ENCODE measurements around the gene ZNF598. TPM values are rescaled to one million over a fixed set of nuclear protein-coding genes. Genes with fewer than 3 reads are reported as not detected.

Gene ZNF598
- total and polyA plus RNA-seq, 2 of the 13 experiments (the other 11 are each of a cell fraction or from before 2014, with no cell fraction given) = 13.5 to 14.2 TPM

- no peak for FAIRE-seq
- BruUV-seq (replicated peaks) = no TSS peak
Measured at GRCh38 chr16:2031081-2031577, 21.5 kb upstream of the ZNF598 start.

More at GRCh38 chr16:2031081-2031577, 21.5 kb upstream of the ZNF598 start:
- ATAC-seq (no peak), DNase-seq (ENCODE audit: low spot score) (no peak)
- in situ Hi-C loops (cut with HindIII; ENCODE audit: extremely low pct_ligation_motif_present, low pct_unique_long_range_greater_than_20kb) = no loop called here
- intact Hi-C loops (cut with micrococcal nuclease; ENCODE audit: unreplicated experiment) = no loop called here
- no peak overlapping the region for H3K4me2 ChIP-seq (ENCODE audit: low read depth, low read length)
- CTCF ChIA-PET (ENCODE audit: low intra/inter-chr PET ratio, low total read pairs) = no interaction called here
- peaks cover 3% of the 10 kb centered on the region for H3K79me2 ChIP-seq (ENCODE audit: insufficient read depth, low read length)
- H2AFZ ChIP-seq (ENCODE audit: low read length) = no peak overlapping the region
- peaks cover 0 to 2% of the 10 kb centered on the region in 2 experiments; a peak in 1 of 5 replicates for H3K27me3 ChIP-seq (ENCODE audit: control insufficient read depth in 1 of 2, insufficient read depth in 2 of 2, low read length in 2 of 2)
- H3K4me1 ChIP-seq (ENCODE audit: insufficient read depth, low read length) = peaks cover 75% of the 10 kb centered on the region
- H3K36me3 ChIP-seq (replicated peaks in 1 of 2; ENCODE audit: control insufficient read depth in 1 of 2, insufficient read depth in 2 of 2, low read length in 2 of 2) = no peaks in the 10 kb centered on the region; a peak in 1 of 5 replicates
- H3K9me3 ChIP-seq (ENCODE audit: low read length) = no peaks in the 10 kb centered on the region
- no peak overlapping the region for H3K27ac ChIP-seq (ENCODE audit: extremely low read length, insufficient read depth, low read length)
- POLR2A ChIA-PET = interaction anchor here (1.7 kb wide), 1 partner anchor 124 kb away, joined by 4 read pairs; the partner anchor contains the start of gene TRAF7
- TF ChIP-seq SRF (IDR thresholded peaks at IDR 0.05; ENCODE audit: low read depth, low read length) (no peak), AGO2 (optimal IDR thresholded peaks at IDR 0.05; ENCODE audit: low read depth, low read length) (peak; percentile 32), SIN3B (IDR thresholded peaks at IDR 0.05; ENCODE audit: low read length) (no peak), POLR2G (IDR thresholded peaks at IDR 0.05; ENCODE audit: low read depth, low read length) (no peak)
- TF ChIP-seq, protein P1, sequence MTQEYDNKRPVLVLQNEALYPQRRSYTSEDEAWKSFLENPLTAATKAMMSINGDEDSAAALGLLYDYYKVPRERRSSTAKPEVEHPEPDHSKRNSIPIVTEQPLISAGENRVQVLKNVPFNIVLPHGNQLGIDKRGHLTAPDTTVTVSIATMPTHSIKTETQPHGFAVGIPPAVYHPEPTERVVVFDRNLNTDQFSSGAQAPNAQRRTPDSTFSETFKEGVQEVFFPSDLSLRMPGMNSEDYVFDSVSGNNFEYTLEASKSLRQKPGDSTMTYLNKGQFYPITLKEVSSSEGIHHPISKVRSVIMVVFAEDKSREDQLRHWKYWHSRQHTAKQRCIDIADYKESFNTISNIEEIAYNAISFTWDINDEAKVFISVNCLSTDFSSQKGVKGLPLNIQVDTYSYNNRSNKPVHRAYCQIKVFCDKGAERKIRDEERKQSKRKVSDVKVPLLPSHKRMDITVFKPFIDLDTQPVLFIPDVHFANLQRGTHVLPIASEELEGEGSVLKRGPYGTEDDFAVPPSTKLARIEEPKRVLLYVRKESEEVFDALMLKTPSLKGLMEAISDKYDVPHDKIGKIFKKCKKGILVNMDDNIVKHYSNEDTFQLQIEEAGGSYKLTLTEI (CRISPR knock-in tag; conservative IDR thresholded peaks at IDR 0.05) = no peak
- TF ChIP-seq, protein P2, sequence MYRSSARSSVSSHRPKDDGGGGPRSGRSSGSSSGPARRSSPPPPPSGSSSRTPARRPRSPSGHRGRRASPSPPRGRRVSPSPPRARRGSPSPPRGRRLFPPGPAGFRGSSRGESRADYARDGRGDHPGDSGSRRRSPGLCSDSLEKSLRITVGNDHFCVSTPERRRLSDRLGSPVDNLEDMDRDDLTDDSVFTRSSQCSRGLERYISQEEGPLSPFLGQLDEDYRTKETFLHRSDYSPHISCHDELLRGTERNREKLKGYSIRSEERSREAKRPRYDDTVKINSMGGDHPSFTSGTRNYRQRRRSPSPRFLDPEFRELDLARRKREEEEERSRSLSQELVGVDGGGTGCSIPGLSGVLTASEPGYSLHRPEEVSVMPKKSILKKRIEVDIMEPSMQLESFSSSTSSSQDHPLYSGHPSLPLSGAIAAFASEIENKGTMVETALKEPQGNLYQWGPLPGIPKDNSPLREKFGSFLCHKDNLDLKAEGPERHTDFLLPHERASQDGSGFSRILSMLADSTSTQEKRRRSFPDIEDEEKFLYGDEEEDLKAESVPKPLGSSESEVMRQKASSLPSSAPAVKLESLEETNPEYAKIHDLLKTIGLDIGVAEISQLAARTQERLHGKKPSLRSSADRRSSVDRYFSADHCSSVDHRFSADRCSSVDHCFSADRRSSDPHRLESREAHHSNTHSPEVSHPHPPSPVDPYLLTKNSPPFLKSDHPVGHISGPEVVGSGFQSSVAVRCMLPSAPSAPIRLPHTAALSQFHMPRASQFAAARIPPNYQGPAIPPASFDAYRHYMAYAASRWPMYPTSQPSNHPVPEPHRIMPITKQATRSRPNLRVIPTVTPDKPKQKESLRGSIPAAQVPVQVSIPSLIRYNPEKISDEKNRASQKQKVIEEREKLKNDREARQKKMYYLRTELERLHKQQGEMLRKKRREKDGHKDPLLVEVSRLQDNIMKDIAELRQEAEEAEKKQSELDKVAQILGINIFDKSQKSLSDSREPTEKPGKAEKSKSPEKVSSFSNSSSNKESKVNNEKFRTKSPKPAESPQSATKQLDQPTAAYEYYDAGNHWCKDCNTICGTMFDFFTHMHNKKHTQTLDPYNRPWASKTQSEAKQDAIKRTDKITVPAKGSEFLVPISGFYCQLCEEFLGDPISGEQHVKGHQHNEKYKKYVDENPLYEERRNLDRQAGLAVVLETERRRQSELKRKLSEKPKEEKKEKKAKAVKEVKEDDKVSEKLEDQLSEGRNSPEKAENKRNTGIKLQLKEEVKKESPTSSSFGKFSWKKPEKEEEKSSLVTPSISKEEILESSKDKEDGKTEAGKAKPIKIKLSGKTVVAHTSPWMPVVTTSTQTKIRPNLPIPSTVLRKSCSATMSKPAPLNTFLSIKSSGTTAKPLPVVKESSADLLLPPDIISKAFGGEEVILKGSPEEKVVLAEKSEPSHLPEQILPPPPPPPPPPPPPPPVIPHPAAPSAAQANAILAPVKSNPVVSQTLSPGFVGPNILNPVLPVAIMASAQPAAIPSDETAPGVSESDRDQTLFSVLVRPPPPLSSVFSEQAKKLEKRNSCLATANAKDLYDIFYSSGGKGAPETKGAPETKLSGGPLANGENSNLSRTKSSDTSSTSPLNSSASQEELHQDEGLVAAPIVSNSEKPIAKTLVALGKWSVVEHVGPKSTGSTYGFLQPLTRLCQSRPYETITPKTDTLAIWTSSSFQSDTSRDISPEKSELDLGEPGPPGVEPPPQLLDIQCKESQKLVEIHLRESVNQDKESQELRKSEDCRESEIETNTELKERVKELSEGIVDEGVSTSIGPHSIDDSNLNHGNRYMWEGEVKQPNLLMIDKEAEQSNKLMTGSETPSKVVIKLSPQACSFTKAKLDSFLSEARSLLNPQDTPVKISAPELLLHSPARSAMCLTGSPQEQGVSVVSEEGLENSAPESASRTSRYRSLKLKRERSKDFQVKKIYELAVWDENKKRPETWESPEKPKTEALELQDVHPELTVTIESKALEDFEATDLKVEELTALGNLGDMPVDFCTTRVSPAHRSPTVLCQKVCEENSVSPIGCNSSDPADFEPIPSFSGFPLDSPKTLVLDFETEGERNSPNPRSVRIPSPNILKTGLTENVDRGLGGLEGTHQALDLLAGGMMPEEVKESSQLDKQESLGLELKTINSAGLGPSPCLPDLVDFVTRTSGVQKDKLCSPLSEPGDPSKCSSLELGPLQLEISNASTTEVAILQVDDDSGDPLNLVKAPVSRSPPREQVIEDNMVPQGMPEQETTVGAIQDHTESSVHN (CRISPR knock-in tag; IDR thresholded peaks at IDR 0.05) = no peak
- 0 out of 2 replicates have a peak, but pooled peaks cover 7% of the 10 kb centered on the region for H4K20me1 ChIP-seq (ENCODE audit: insufficient read depth, low read length)
- H3K9ac ChIP-seq (ENCODE audit: insufficient read depth, low read depth, low read length) = no peak overlapping the region
- 87% methylated on average over 7 of the region's 11 CpGs for WGBS (ENCODE audit: low lambda C conversion rate)
- no peak overlapping the region for H3K4me3 ChIP-seq (replicated peaks in 1 of 3; ENCODE audit: insufficient read depth in 1 of 3, low read depth in 2 of 3, low read length in 3 of 3)

All from HepG2 (cell line).